ENCODE results near the gene HSD3B7.
A peak's percentile ranks its signal among the peaks of the same experiment; 100 is the strongest.

The HSD3B7 gene

GRCh38 chr16:30958175-30959079 is 26.6 kb upstream of the HSD3B7 start:
- ChIA-PET POLR2A (interaction anchor here (0.7 to 2.9 kb wide), 5 partner anchors 9 to 159 kb away, joined by 3 to 9 read pairs (median 3); partner anchors contain the start of genes ZNF646 and ZNF668), CTCF (interaction anchor here (0.6 to 2.7 kb wide), 5 partner anchors 14 to 203 kb away, joined by 3 to 8 read pairs (median 4); no protein-coding TSS in a partner anchor)
- Histone ChIP-seq H3K4me1 (ENCODE audit: control insufficient read depth, insufficient read depth, low read length) (peaks cover 2% of the 10 kb centered on the region; the same call in 1 of the 2 replicates), H3K36me3 (ENCODE audit: control insufficient read depth in 2 of 2, insufficient read depth in 1 of 2, low read length in 2 of 2) (peaks cover 40 to 50% of the 10 kb centered on the region in 2 experiments), H3K27ac (ENCODE audit: extremely low read depth, low read depth, low read length) (peak overlapping the region; percentile 96; the same call in 1 of the 2 replicates), H3K9me3 (ENCODE audit: control insufficient read depth, insufficient read depth, low read depth, low read length) (no peaks in the 10 kb centered on the region), H3K4me3 (ENCODE audit: low read depth, low read length) (peak overlapping the region; percentile 90)
- TF ChIP-seq ZNF221 (tag by site-specific recombination; IDR thresholded peaks at IDR 0.05; ENCODE audit: borderline replicate concordance) (no peak), PRDM10 (tag by site-specific recombination; IDR thresholded peaks at IDR 0.05) (peak; percentile 38; the same call in 1 of the 2 replicates), ZNF335 (tag by site-specific recombination; conservative IDR thresholded peaks at IDR 0.05) (peak; percentile 41), SP3 (tag by site-specific recombination; IDR thresholded peaks at IDR 0.05) (peak; percentile 61), PATZ1 (tag by site-specific recombination; IDR thresholded peaks at IDR 0.05) (peak; percentile 60; the same call in 1 of the 2 replicates), ZNF394 (tag by site-specific recombination; IDR thresholded peaks at IDR 0.05; ENCODE audit: borderline replicate concordance) (no peak), TRIM28 (IDR thresholded peaks at IDR 0.05; ENCODE audit: borderline replicate concordance, low read length) (no peak), ZBTB44 (tag by site-specific recombination; IDR thresholded peaks at IDR 0.05) (no peak), ZBTB10 (tag by site-specific recombination; IDR thresholded peaks at IDR 0.05) (no peak), GLIS2 (tag by site-specific recombination; IDR thresholded peaks at IDR 0.05) (peak; percentile 33; the same call in 1 of the 2 replicates), ZNF10 (tag by site-specific recombination; IDR thresholded peaks at IDR 0.05) (no peak), ZSCAN4 (tag by site-specific recombination; IDR thresholded peaks at IDR 0.05) (no peak), RBAK (tag by site-specific recombination; IDR thresholded peaks at IDR 0.05) (no peak), SALL2 (tag by site-specific recombination; IDR thresholded peaks at IDR 0.05; ENCODE audit: borderline replicate concordance) (no peak), MZF1 (tag by site-specific recombination; IDR thresholded peaks at IDR 0.05; ENCODE audit: borderline replicate concordance) (no peak), ZNF548 (tag by site-specific recombination; IDR thresholded peaks at IDR 0.05) (no peak), WT1 (tag by site-specific recombination; IDR thresholded peaks at IDR 0.05) (no peak), ZNF621 (tag by site-specific recombination; IDR thresholded peaks at IDR 0.05) (no peak), ZXDB (tag by site-specific recombination; IDR thresholded peaks at IDR 0.05) (no peak), ZNF416 (tag by site-specific recombination; IDR thresholded peaks at IDR 0.05) (no peak), ZBTB8A (tag by site-specific recombination; IDR thresholded peaks at IDR 0.05) (no peak), ZNF398 (tag by site-specific recombination; IDR thresholded peaks at IDR 0.05) (peak; percentile 76; the same call in 1 of the 2 replicates), EGR2 (tag by site-specific recombination; IDR thresholded peaks at IDR 0.05; ENCODE audit: low read depth) (0 out of 2 replicates have a peak, but pooled peaks have one; percentile 13)
